Common myeloid progenitor, CD34-positive (primary cell): ENCODE measurements around the gene PPFIBP2.

Experiments used
- CTCF ChIA-PET: fragments of 350-600 bp; sonication (Branson Sonifier 250); formaldehyde crosslinking; loops from one replicate; lab custom pipeline; 2021; ENCODE audit warnings: antibody characterized with exemption; lab: Charles Lee
- POLR2A ChIA-PET: fragments of 350-600 bp; sonication (Branson Sonifier 250); formaldehyde crosslinking; loops from one replicate; lab custom pipeline; 2021; ENCODE audit warnings: antibody characterized with exemption; lab: Charles Lee
- DNase-seq, 3 donors: peaks; one replicate each; pipeline versions ENCODE4 v3.0.0 to v3.0.0-alpha.2; 2013
- H3K27ac ChIP-seq, 2 experiments: 1 replicate in 1 of 2; 2 replicates in 1 of 2; pipeline ENCODE4 v1.7.0; 2013; ENCODE audit warnings: inconsistent platforms in 2 of 2, low read length in 2 of 2, mild to moderate bottlenecking in 2 of 2, low read depth in 1 of 2, moderate library complexity in 1 of 2; ENCODE audit not compliant: severe bottlenecking in 2 of 2, insufficient read depth in 1 of 2, poor library complexity in 1 of 2
- H3K27me3 ChIP-seq, 5 experiments: replicated peaks in 2 of 5; 1 replicate in 3 of 5; 2 replicates in 2 of 5; pipeline versions ENCODE4 v1.6.1 to v1.7.0; 2013; ENCODE audit warnings: low read length in 4 of 5, mild to moderate bottlenecking in 2 of 5, moderate library complexity in 2 of 5, inconsistent platforms in 1 of 5; ENCODE audit not compliant: insufficient read depth in 5 of 5, control insufficient read depth in 4 of 5
- H3K36me3 ChIP-seq, 4 experiments: 1 replicate in 2 of 4; 2 replicates in 2 of 4; pipeline versions ENCODE4 v1.6.1 to v1.7.0; 2013; ENCODE audit warnings: low read length in 3 of 4, control low read depth in 1 of 4, mild to moderate bottlenecking in 1 of 4; ENCODE audit not compliant: control insufficient read depth in 4 of 4, insufficient read depth in 4 of 4
- H3K4me1 ChIP-seq, 4 experiments: 1 replicate in 3 of 4; 2 replicates in 1 of 4; pipeline versions ENCODE4 v1.6.1 to v1.7.1; 2013; ENCODE audit warnings: low read length in 3 of 4, mild to moderate bottlenecking in 3 of 4, control low read depth in 1 of 4, inconsistent platforms in 1 of 4, moderate library complexity in 1 of 4; ENCODE audit not compliant: control insufficient read depth in 4 of 4, insufficient read depth in 4 of 4; ENCODE audit errors: control extremely low read depth in 1 of 4
- H3K4me3 ChIP-seq, 7 experiments: 1 replicate in 4 of 7; 2 replicates in 3 of 7; pipeline versions ENCODE4 v1.5.1 to v1.7.0; 2013; ENCODE audit warnings: mild to moderate bottlenecking in 7 of 7, low read length in 6 of 7, moderate library complexity in 6 of 7, inconsistent platforms in 2 of 7, low read depth in 2 of 7, control low read depth in 1 of 7; ENCODE audit not compliant: insufficient read depth in 4 of 7, control insufficient read depth in 1 of 7; ENCODE audit errors: extremely low read depth in 1 of 7
- H3K9me3 ChIP-seq, 5 experiments: 1 replicate in 4 of 5; 2 replicates in 1 of 5; pipeline versions ENCODE4 v1.6.1 to v1.7.1; 2013; ENCODE audit warnings: low read length in 4 of 5, mild to moderate bottlenecking in 2 of 5, inconsistent platforms in 1 of 5, low read depth in 1 of 5, moderate library complexity in 1 of 5; ENCODE audit not compliant: control insufficient read depth in 4 of 5, insufficient read depth in 2 of 5; ENCODE audit errors: control extremely low read depth in 1 of 5
- WGBS: methylation state at CpG from one replicate; pipeline ENCODE4 v1.1.5; 2013; ENCODE audit not compliant: insufficient coverage; 5-methylcytosine and 5-hydroxymethylcytosine counted together

The PPFIBP2 gene

GRCh38 chr11:7546324-7546791, 32.6 kb downstream of the PPFIBP2 start:
- 93% methylated on average over 3 of the region's 3 CpGs for WGBS
- CTCF ChIA-PET, result no interaction called here
- DNase-seq, result no peak
- POLR2A ChIA-PET, result no interaction called here
- H3K4me1 ChIP-seq, result no peaks in the 10 kb centered on the region
- H3K27me3 ChIP-seq, result peaks cover 0 to 7% (median 2%) of the 10 kb centered on the region in 5 experiments
- no peaks in the 10 kb centered on the region for H3K36me3 ChIP-seq
- no peak overlapping the region for H3K4me3 ChIP-seq
- no peak overlapping the region for H3K27ac ChIP-seq
- H3K9me3 ChIP-seq, result no peaks in the 10 kb centered on the region

- ChIA-PET CTCF (interaction anchor here (1.6 kb wide), 1 partner anchor 12 kb away, joined by 5 read pairs; no protein-coding TSS in a partner anchor), POLR2A (interaction anchor here (0.6 kb wide), 1 partner anchor 18 kb away, joined by 3 read pairs; no protein-coding TSS in a partner anchor)
- H3K9me3 ChIP-seq, result no peaks in the 10 kb centered on the region
- H3K27me3 ChIP-seq, result peaks cover 0 to 7% (median 0%) of the 10 kb centered on the region in 5 experiments
- H3K4me3 ChIP-seq, result no peak overlapping the region
- no peaks in the 10 kb centered on the region for H3K36me3 ChIP-seq
- no peak for DNase-seq
- H3K4me1 ChIP-seq, result no peaks in the 10 kb centered on the region
- H3K27ac ChIP-seq, result no peak overlapping the region
- 78% methylated on average over 4 of the region's 4 CpGs for WGBS
Measured at GRCh38 chr11:7547687-7548086, 33.9 kb downstream of the PPFIBP2 start.

- Histone ChIP-seq H3K9me3 (no peaks in the 10 kb centered on the region), H3K27ac (no peak overlapping the region), H3K4me1 (no peaks in the 10 kb centered on the region), H3K27me3 (peaks cover 0 to 4% (median 0%) of the 10 kb centered on the region in 5 experiments), H3K4me3 (no peak overlapping the region), H3K36me3 (no peaks in the 10 kb centered on the region)
- WGBS, result 88% methylated on average over 7 of the region's 7 CpGs
- DNase-seq, result no peak
- ChIA-PET POLR2A (no interaction called here), CTCF (interaction anchor here (1.6 kb wide), 1 partner anchor 11 kb away, joined by 5 read pairs; no protein-coding TSS in a partner anchor)
Measured at GRCh38 chr11:7548659-7549274, 35.0 kb downstream of the PPFIBP2 start.

GRCh38 chr11:7549681-7550080, 35.9 kb downstream of the PPFIBP2 start:
- Histone ChIP-seq H3K36me3 (no peaks in the 10 kb centered on the region), H3K4me3 (no peak overlapping the region), H3K9me3 (no peaks in the 10 kb centered on the region), H3K27me3 (peaks cover 0 to 2% (median 0%) of the 10 kb centered on the region in 5 experiments), H3K27ac (no peak overlapping the region), H3K4me1 (no peaks in the 10 kb centered on the region)
- WGBS, result 86% methylated on average over 1 of the region's 4 CpGs
- DNase-seq, result no peak
- ChIA-PET POLR2A (no interaction called here), CTCF (no interaction called here)

- ChIA-PET POLR2A (no interaction called here), CTCF (interaction anchor here (0.9 to 1.6 kb wide), 5 partner anchors 8 to 20 kb away, joined by 3 to 5 read pairs (median 3); no protein-coding TSS in a partner anchor)
- DNase-seq, result no peak
- Histone ChIP-seq H3K36me3 (no peaks in the 10 kb centered on the region), H3K9me3 (no peaks in the 10 kb centered on the region), H3K4me3 (no peak overlapping the region), H3K4me1 (no peaks in the 10 kb centered on the region), H3K27ac (no peak overlapping the region), H3K27me3 (peaks cover 0 to 2% (median 0%) of the 10 kb centered on the region in 5 experiments)
- 100% methylated on average over 1 of the region's 1 CpG for WGBS
Measured at GRCh38 chr11:7551571-7551970, 37.8 kb downstream of the PPFIBP2 start.

GRCh38 chr11:7552666-7553065, 38.9 kb downstream of the PPFIBP2 start:
- no peaks in the 10 kb centered on the region for H3K4me1 ChIP-seq
- no peaks in the 10 kb centered on the region for H3K36me3 ChIP-seq
- H3K4me3 ChIP-seq, result no peak overlapping the region
- POLR2A ChIA-PET, result no interaction called here
- H3K27ac ChIP-seq, result no peak overlapping the region
- H3K9me3 ChIP-seq, result no peaks in the 10 kb centered on the region
- peaks cover 0 to 2% (median 0%) of the 10 kb centered on the region in 5 experiments for H3K27me3 ChIP-seq
- 100% methylated on average over 4 of the region's 4 CpGs for WGBS
- CTCF ChIA-PET, result interaction anchor here (0.9 to 1.1 kb wide), 2 partner anchors 9 to 22 kb away, joined by 3 read pairs; no protein-coding TSS in a partner anchor
- no peak for DNase-seq

- Histone ChIP-seq H3K4me1 (no peaks in the 10 kb centered on the region), H3K27me3 (peaks cover 0 to 5% (median 0%) of the 10 kb centered on the region in 5 experiments), H3K36me3 (no peaks in the 10 kb centered on the region), H3K4me3 (no peak overlapping the region), H3K27ac (no peak overlapping the region), H3K9me3 (no peaks in the 10 kb centered on the region)
- WGBS, result 93% methylated on average over 6 of the region's 7 CpGs
- ChIA-PET POLR2A (no interaction called here), CTCF (no interaction called here)
- DNase-seq, result no peak
Measured at GRCh38 chr11:7555052-7555699, 41.4 kb downstream of the PPFIBP2 start.
